ENCODE data around the gene OR5H1. TPM values are rescaled to one million over a fixed set of nuclear protein-coding genes. Genes with fewer than 3 reads are reported as not detected.
"Not testable (repeated sequence)": the region's sequence is repeated elsewhere in the genome, so short reads cannot be mapped to it uniquely, and the experiment has no call there.

The OR5H1 gene
- not detected for total RNA-seq

GRCh38 chr3:98130421-98130820, at the start of gene OR5H1:
OR5H1 (plus strand) TSS chr3:98130721; CDS start chr3:98132698, 1,977 bp downstream.
- no peak for DNase-seq

GRCh38 chr3:98086873-98087272, 43.6 kb upstream of the OR5H1 start, which contains the start of gene OR5AC2:
OR5AC2 (plus strand) TSS chr3:98087173; CDS start chr3:98087173, 0 bp downstream.
- DNase-seq, result no peak

GRCh38 chr3:98095882-98096281, 34.6 kb upstream of the OR5H1 start:
- DNase-seq, result no peak

GRCh38 chr3:98099848-98100247, 30.7 kb upstream of the OR5H1 start:
- DNase-seq, result no peak

GRCh38 chr3:98108162-98108561, 22.4 kb upstream of the OR5H1 start:
- DNase-seq, result no peak

- DNase-seq, result no peak
These were observed 20.5 kb upstream of the OR5H1 start for GRCh38 chr3:98109807-98110549.

GRCh38 chr3:98110550-98110908, 20.0 kb upstream of the OR5H1 start:
- DNase-seq, result no peak

GRCh38 chr3:98114264-98114663, 16.3 kb upstream of the OR5H1 start:
- no peak for DNase-seq

- no peak for DNase-seq
These were observed 14.8 kb upstream of the OR5H1 start for GRCh38 chr3:98115717-98116116.

- no peak for DNase-seq
These were observed 6.1 kb downstream of the OR5H1 start for GRCh38 chr3:98136631-98137030.

- not testable (repeated sequence) for DNase-seq
These were observed 7.5 kb downstream of the OR5H1 start for GRCh38 chr3:98137826-98138557.

GRCh38 chr3:98140531-98140930, 10.0 kb downstream of the OR5H1 start:
- no peak for DNase-seq

GRCh38 chr3:98147179-98147578, 16.7 kb downstream of the OR5H1 start, which contains the start of gene OR5H14:
OR5H14 (plus strand) TSS chr3:98147479; CDS start chr3:98149386, 1,907 bp downstream.
- DNase-seq, result no peak

GRCh38 chr3:98148751-98149150, 18.2 kb downstream of the OR5H1 start:
- DNase-seq, result no peak

GRCh38 chr3:98149456-98149855, 18.9 kb downstream of the OR5H1 start:
- DNase-seq, result not testable (repeated sequence)

- no peak for DNase-seq
These were observed 20.7 kb downstream of the OR5H1 start for GRCh38 chr3:98151241-98151640.

GRCh38 chr3:98166396-98166795, 35.9 kb downstream of the OR5H1 start, which contains the start of gene OR5H15:
OR5H15 (plus strand) TSS chr3:98166696; CDS start chr3:98168700, 2,004 bp downstream.
- DNase-seq, result no peak

- no peak for DNase-seq
These were observed 40.5 kb downstream of the OR5H1 start for GRCh38 chr3:98171071-98171470.

GRCh38 chr3:98172621-98173020, 42.1 kb downstream of the OR5H1 start:
- DNase-seq, result no peak

GRCh38 chr3:98180319-98180890, 49.9 kb downstream of the OR5H1 start:
- no peak for DNase-seq

- no peak for DNase-seq
These were observed 51.7 kb downstream of the OR5H1 start for GRCh38 chr3:98182196-98182595.

GRCh38 chr3:98185180-98185579, 54.7 kb downstream of the OR5H1 start:
- DNase-seq, result no peak

Measured in tongue (tissue), 2 donors.